ENCODE results near the gene MSH2.

- TF ChIP-seq ZNF274 (IDR thresholded peaks at IDR 0.05; ENCODE audit: low read depth, low read length) (no peak), YY1 (IDR thresholded peaks at IDR 0.05; ENCODE audit: insufficient read depth, insufficient read length) (no peak)
These were observed 42.7 kb upstream of the MSH2 start for GRCh38 chr2:47360283-47360682.

Measured in NT2/D1 (cell line).